ENCODE results near the gene HYOU1.

GRCh38 chr11:119006656-119007055 is 50.3 kb downstream of the HYOU1 start:
- no peak for TF ChIP-seq CTCF (IDR thresholded peaks at IDR 0.05)
- no peak for TF ChIP-seq USF2 (IDR thresholded peaks at IDR 0.05; ENCODE audit: borderline replicate concordance, low read depth, low read length)
- no peak for TF ChIP-seq TAF1 (IDR thresholded peaks at IDR 0.05; ENCODE audit: borderline replicate concordance, low read depth, low read length)
- no peak for TF ChIP-seq TEAD4 (IDR thresholded peaks at IDR 0.05; ENCODE audit: borderline replicate concordance, insufficient read depth)
- TF ChIP-seq POLR2AphosphoS5 (IDR thresholded peaks at IDR 0.05; ENCODE audit: low read depth, low read length) = no peak
